ENCODE data around the gene CASP12. TPM values are rescaled to one million over a fixed set of nuclear protein-coding genes. Genes with fewer than 3 reads are reported as not detected.

Gene CASP12
- total and polyA plus RNA-seq, 2 experiments from 2014 or later: not detected

- Histone ChIP-seq H3K36me3 (ENCODE audit: insufficient read depth) (no peaks in the 10 kb centered on the region), H3K4me3 (no peak overlapping the region), H3K4me2 (no peak overlapping the region), H3F3A (replicated peaks; ENCODE audit: low read depth) (no peaks in the 10 kb centered on the region), H3K9me2 (ENCODE audit: insufficient read depth) (peaks cover 10% of the 10 kb centered on the region; the same call in 1 of the 2 replicates), H3K27ac (ENCODE audit: low read depth) (no peak overlapping the region), H3K79me2 (replicated peaks; ENCODE audit: insufficient read depth) (no peaks in the 10 kb centered on the region), H4K20me1 (replicated peaks; ENCODE audit: insufficient read depth) (no peaks in the 10 kb centered on the region), H3K27me3 (ENCODE audit: insufficient read depth) (no peaks in the 10 kb centered on the region), H2AFZ (no peak overlapping the region), H3K4me1 (ENCODE audit: insufficient read depth) (no peaks in the 10 kb centered on the region)
- Mint-ChIP-seq H3K9me3 (peaks cover 43% of the 10 kb centered on the region), H3K27me3 (ENCODE audit: insufficient read depth, low read depth, poor library complexity) (peaks cover 8% of the 10 kb centered on the region), H3K4me1 (peaks cover 3% of the 10 kb centered on the region; the same call in 1 of the 3 replicates), H3K4me3 (no peak overlapping the region), H3K27ac (no peak overlapping the region), H3K36me3 (ENCODE audit: low read depth) (peaks cover 48% of the 10 kb centered on the region)
- ATAC-seq (no peak), DNase-seq (ENCODE audit: low spot score) (no peak)
- TF ChIP-seq NANOG (IDR thresholded peaks at IDR 0.05; ENCODE audit: borderline replicate concordance) (no peak), EZH2phosphoT487 (IDR thresholded peaks at IDR 0.05; ENCODE audit: unreplicated experiment) (no peak), ZNF331 (CRISPR knock-in tag; IDR thresholded peaks at IDR 0.05; ENCODE audit: low read depth) (no peak), JUNB (IDR thresholded peaks at IDR 0.05; ENCODE audit: unreplicated experiment) (no peak), ETS1 (IDR thresholded peaks at IDR 0.05) (no peak), STAT1 (IDR thresholded peaks at IDR 0.05; ENCODE audit: unreplicated experiment) (no peak), ZNF114 (CRISPR knock-in tag; IDR thresholded peaks at IDR 0.05) (no peak), POLR2AphosphoS5 (IDR thresholded peaks at IDR 0.05; ENCODE audit: low read depth) (no peak), ZNF462 (CRISPR knock-in tag; IDR thresholded peaks at IDR 0.05) (no peak), EZH2 (IDR thresholded peaks at IDR 0.05; ENCODE audit: low read depth, unreplicated experiment) (no peak)
Observed at GRCh38 chr11:104925850-104926249, 27.6 kb upstream of the CASP12 start.

All from GM23338 (cell line).